Measurements from ENCODE around the gene WDFY2.

DNA sequence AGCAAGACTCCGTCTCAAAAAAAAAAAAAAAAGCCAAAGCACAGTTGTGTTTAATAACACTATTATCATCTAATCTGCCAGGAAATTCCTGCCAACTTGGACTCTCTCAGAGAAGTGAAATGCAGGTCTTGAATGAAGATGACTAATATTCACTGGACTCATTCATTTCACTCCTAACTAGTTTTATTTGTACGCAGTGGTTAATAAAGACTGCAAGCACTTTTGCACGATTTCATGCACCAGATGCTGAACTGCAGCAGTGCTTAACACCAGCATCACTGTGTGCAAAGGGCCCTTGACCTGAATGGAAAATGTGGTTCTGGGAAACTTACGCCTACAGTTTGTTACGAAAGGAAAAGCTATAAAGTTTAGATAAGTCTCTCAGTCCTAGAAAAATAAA, 156.4 kb downstream of the WDFY2 start:
- TF ChIP-seq EZH2 (IDR thresholded peaks at IDR 0.05; ENCODE audit: borderline replicate concordance, low read depth, low read length, severe bottlenecking) = no peak
- TF ChIP-seq, protein P1, sequence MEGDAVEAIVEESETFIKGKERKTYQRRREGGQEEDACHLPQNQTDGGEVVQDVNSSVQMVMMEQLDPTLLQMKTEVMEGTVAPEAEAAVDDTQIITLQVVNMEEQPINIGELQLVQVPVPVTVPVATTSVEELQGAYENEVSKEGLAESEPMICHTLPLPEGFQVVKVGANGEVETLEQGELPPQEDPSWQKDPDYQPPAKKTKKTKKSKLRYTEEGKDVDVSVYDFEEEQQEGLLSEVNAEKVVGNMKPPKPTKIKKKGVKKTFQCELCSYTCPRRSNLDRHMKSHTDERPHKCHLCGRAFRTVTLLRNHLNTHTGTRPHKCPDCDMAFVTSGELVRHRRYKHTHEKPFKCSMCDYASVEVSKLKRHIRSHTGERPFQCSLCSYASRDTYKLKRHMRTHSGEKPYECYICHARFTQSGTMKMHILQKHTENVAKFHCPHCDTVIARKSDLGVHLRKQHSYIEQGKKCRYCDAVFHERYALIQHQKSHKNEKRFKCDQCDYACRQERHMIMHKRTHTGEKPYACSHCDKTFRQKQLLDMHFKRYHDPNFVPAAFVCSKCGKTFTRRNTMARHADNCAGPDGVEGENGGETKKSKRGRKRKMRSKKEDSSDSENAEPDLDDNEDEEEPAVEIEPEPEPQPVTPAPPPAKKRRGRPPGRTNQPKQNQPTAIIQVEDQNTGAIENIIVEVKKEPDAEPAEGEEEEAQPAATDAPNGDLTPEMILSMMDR (IDR thresholded peaks at IDR 0.05; ENCODE audit: borderline replicate concordance, extremely low read depth, low read length, poor library complexity, severe bottlenecking) = no peak
